ELR (cell line): ENCODE results near the gene LTO1.

ENCODE experiments used
- DNase-seq: peaks from one replicate; pipeline ENCODE4 v3.0.0-alpha.2; 2015; ENCODE audit warnings: low read depth

LTO1 gene

GRCh38 chr11:69674886-69675714 is at the start of gene LTO1:
TSS of gene LTO1 (minus strand) at chr11:69675353. CDS start at chr11:69675239, 114 bp downstream.
- DNase-seq = peak; percentile 93

DNA sequence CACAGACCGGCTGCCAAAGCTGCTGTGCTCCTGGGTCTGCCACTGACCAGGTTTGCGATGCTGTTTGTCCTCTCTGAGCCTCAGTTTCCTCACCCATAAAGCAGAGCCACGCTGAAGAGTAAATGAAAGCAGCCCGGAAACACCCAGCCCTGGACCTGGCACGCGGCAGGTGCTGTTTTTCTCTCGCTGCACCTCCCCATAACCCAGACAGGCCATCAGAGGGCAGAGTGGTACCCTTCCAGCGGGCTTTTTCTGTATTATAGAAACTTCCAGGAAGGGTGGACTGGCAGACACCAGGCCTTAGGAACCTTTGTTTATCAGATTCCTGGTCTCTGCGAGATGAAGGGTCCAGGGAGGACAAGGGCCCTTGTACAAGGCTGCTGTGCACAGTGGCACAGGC is 46.6 kb upstream of the LTO1 start:
- peak; percentile 30 for DNase-seq

DNA sequence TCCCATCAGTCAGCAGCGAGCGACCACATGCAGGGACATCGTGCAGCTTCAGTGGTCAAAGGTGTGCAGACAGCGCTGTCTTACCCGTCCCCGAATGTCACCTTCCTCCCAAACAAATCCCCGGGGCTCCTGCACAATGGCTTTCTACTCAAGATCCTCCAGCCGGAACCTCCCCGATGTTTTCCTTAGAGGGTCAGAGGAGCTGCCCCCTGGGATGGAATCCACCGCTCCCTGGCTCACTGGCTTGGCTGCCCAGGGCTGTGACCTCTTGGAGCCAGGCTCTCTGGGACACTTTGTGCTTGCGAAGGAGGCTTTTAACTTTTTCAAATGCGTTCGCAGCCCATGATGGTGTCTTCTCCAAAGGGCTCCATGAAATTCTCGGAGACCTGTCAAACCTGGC is 46.0 kb upstream of the LTO1 start:
- no peak for DNase-seq

GRCh38 chr11:69718912-69719311 is 43.8 kb upstream of the LTO1 start:
- DNase-seq = no peak

- peak; percentile 58 for DNase-seq
These were observed 43.0 kb upstream of the LTO1 start for GRCh38 chr11:69718147-69718546.

DNA sequence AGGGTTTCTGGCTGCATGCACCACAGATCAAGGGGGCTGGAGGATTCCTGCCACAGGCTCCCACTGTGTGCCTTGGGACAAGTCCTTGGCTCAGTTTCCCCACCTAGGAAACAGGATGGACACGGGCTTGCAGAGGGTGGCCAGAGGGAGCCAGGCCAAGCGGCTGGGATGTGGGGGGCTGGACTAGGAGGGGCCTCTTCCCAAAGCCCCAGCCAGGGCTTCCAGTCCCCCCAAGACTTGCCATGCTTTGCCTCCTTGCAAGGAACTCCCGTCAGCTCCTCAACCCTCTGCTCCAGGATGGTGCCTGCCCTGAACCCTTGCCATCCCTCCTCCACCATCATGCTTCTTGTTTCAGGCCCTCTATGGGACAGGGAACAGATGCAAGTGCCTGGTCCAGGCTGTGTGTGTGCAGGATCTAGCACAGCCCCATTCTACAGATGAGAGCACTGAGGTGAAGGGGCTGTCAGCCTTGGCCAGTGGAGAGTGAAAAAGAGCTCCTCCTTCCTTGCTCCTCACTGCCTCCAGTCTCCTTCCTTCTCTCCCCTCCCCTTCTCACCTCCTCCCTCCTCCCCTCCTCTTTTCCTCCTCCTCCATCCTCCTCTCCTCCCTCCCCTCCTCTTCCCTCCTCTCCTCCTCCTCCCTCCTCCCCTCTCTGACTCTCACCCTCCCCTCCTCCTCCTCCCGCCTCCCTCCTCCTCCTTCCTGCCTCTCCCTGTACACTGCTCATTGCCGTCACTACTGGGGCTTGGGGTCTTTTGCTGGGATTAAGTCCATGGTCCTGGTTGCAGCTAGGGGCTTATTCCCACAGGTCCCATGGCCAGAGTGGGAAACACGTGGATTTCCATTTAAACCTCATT is 42.0 kb upstream of the LTO1 start:
- DNase-seq = no peak

GRCh38 chr11:69716099-69716498 is 40.9 kb upstream of the LTO1 start:
- DNase-seq = no peak

DNA sequence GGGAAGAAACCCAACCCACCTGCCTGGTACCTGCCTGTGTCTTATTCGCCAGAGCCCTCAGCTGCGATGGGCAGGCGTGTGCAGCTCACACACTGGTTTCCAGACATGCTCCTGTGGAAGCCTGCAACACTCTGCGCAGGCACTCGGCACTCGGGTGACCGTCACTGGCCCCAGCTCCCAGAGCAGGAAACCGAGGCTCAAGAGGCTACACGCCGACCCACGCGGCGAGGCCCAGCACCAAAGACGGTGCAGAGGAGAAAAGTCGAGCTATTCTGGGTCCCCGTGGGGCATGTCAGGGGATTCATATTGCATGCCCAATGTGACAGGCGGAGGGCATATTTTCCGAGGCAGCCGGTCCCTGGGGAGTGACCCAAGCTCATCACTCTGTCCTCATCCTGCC is 40.3 kb upstream of the LTO1 start:
- DNase-seq = no peak

DNA sequence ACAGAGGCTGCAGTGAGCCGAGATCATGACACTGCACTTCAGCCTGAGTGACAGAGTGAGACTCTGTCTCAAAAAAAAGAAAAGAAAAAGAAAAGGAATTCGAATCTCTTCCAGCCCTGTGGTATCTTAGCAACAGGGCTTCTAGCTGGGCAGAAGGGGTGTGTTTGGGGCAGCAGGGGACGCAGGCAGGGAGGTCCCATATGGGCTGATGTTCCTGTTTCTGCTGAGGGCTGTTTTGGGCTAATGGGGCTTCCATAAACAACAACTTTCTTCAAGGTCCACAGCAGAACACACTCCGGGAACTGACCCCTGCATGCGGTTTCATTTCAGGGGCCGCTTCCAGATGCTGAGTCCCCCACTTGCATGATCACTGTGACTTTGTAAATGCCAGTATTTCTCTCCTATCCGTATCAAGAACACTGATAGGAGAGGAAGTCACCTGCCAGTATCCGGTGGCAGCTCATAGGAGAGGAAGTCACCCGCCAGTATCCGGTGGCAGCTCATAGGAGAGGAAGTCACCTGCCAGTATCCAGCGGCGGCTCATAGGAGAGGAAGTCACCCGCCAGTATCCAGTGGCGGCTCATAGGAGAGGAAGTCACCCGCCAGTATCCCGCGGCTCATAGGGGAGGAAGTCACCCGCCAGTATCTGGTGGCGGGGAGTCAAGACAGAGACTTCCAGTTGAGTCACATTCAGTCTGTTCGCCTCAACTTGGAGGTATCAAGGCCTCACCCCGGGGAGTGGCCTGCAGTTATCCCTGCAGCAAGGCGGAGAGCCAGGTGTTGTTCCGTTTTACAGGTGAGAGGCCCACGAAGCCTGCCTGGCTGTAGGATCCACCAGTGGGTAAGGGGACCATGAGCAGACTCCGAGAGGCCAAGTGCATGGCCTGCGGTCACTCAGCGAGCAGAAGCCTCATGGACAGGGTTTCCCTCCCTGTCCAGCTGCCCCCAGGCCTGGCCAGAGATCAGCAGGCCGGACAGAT is 37.0 kb upstream of the LTO1 start:
- no peak for DNase-seq

- no peak for DNase-seq
These were observed 33.7 kb upstream of the LTO1 start for GRCh38 chr11:69708736-69709401.

GRCh38 chr11:69707176-69707575 is 32.0 kb upstream of the LTO1 start:
- no peak for DNase-seq

DNA sequence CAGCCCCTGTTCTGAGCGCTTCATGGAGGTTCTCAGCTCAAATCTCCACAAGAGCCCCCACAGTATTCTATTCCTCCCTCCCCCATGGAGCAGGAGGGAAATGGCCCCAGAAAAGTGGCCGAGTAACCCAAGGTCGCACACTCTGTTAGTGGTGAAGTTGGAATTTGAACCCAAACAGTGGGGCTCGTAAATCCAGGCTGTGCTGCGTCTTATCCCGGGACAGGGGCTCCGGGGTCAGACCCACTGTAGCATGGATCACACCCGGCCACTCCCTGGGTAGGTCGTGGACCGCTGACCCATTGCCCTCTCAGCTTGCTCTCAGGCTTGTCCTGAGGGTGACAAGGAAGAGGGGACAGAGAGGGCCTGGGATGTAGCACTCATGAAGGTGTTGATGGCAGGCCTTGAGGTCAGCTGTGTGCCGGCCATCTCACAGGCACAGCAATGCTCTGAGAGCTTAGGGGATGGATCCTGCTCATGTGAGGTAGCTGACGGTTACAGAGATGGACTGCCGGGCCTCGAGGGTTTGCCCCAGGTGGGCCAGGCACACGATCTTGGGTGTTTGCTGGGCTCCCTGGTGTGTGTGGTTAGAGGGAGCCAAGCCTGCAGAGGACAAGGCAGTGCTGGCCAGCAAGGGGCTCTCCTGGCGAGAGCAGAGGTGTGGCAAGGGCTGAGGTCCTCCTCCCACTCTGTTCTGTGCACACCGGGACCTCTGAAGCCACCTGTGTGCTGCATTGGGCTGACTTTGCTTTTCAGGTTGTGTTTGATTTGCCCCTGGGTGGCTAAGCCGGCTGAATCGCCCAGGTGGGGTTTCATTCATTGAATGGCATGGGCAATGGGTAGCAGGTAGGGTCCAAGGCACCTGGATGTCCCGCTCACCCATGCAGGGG is 31.0 kb upstream of the LTO1 start:
- DNase-seq = no peak

GRCh38 chr11:69705351-69705811 is 30.2 kb upstream of the LTO1 start:
- DNase-seq = no peak

DNA sequence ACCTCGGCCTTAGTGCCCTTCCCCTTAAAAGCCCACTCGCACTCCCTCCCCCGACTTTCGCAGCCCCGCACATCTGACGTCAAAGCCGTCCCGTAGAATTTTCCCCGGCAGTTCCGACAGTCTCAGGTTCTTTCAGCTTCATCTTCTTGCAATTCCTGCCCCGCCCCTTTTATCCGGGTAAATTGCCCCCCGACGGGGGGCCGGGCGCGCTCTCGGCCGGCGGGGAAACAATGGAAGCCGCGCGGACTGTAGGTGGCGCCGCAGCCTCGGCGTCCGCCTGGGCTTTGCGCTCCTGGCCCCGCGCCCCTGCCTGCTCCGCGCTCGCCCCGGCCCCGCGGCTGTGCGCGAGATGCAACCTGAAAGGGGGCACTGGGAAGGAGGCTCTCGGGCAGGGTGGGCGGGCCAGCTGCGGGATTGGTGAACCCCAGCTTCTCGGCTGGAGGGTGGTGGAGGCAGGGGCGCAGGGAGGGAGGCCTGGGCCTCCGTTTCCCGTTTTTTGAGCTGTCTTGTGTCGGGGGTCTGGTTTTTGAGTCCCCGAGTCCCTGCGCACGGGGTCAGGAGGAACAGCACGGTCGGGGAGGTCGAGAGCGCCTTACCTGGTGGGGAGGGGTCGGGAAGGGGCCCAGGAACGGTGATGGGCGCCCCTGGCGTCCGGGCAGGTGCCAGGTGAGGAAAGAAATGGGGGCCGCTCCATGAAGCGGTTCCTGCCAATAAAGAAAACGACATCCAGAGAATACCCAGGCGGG is 29.5 kb upstream of the LTO1 start:
- peak; percentile 33 for DNase-seq

GRCh38 chr11:69703768-69704507 is 28.8 kb upstream of the LTO1 start, which contains the start of gene FGF19:
TSS of gene FGF19 (minus strand) at chr11:69704022. CDS start at chr11:69703876, 146 bp downstream.
- no peak for DNase-seq

GRCh38 chr11:69703453-69703767 is 28.3 kb upstream of the LTO1 start:
- DNase-seq = no peak

DNA sequence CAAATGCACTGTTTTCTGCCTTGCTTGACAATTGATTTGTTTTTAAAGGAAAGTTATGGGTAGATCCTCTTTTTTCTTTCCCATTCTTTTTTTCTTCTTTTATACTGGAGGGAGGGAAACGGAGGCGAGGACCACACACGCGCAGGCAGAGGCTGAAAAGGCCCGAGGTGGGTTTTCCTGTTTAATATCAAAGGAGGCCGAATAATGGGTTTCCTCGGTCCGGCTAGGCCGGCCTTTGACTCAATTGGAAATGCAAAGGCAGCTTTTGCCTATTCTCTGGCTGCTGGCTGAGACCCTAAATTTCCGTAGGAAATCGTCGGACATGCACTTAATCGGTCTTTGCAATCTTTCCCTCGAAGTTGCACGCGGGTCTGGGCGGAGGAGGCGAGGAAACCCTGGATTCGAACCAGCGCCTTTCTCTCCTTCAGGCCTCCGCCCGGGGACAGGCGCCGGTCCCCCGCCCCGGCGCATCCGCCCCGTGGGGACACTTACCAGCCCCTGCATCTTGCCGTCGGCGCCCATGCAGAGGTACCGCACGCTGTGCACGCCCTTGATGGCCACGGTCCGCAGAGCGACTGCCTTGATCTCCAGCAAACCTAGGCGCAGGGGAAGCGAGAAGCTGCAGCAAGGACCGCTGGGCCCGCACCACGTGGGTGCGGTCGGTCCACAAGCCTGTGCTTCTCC is 27.8 kb upstream of the LTO1 start:
- DNase-seq = no peak

DNA sequence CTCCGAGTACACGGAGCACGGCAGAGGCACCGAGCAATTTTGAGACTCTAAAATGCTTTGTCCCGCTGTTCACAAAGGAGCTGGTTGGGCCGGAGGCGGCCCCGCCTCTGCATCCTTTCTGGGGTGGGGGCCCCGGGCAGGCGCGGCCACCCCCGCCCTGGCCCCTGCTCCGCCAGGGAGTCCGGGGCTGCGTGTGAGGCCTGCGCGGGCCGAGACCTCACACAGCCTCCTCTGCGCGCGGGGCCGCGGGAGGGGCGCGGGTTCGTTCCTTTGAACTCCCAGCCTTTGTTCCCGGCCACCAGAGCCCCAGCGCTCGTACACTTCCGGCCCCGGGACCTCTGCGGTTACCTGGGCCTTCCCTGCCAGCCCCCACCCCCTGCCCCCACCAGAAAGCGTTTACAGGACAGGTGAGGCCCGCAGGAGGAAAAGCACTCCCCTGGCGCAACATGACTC is 27.1 kb upstream of the LTO1 start:
- no peak for DNase-seq
